CD4-positive, alpha-beta T cell (primary cell): Measurements from ENCODE around the gene DENND6B. TPM values are rescaled to one million over a fixed set of nuclear protein-coding genes. Genes with fewer than 3 reads are reported as not detected.

ENCODE experiments used
- ATAC-seq: fragments of 200-7000 bp; cut with Tn5 transposase; one replicate; pipeline ENCODE4 v1.10.0; 2022; ENCODE audit warnings: mild to moderate bottlenecking; ENCODE audit not compliant: poor library complexity
- CTCF ChIA-PET: fragments of 350-600 bp; sonication (Branson Sonifier 250); formaldehyde crosslinking; loops from one replicate; lab custom pipeline; 2021; ENCODE audit warnings: antibody characterized with exemption, inconsistent platforms; lab: Charles Lee
- POLR2A ChIA-PET: fragments of 350-600 bp; sonication (Branson Sonifier 250); formaldehyde crosslinking; loops from one replicate; lab custom pipeline; 2021; ENCODE audit warnings: antibody characterized with exemption, inconsistent platforms; lab: Charles Lee
- DNase-seq, 14 experiments: peaks; one replicate each; pipeline ENCODE4 v3.0.0-alpha.2; 2013 to 2020; ENCODE audit warnings: mixed read lengths in 2 of 14
- H3K27ac ChIP-seq, 2 donors: one replicate each; pipeline versions ENCODE4 v1.5.1 to v1.7.0; 2013; ENCODE audit warnings: low read length in 2 of 2, low read depth in 1 of 2, mild to moderate bottlenecking in 1 of 2
- H3K27me3 ChIP-seq, 2 experiments: 1 replicate in 1 of 2; 2 replicates in 1 of 2; pipeline versions ENCODE4 v1.6.1 to v1.7.0; 2013; ENCODE audit warnings: low read length in 2 of 2, control low read depth in 1 of 2, mild to moderate bottlenecking in 1 of 2, moderate library complexity in 1 of 2; ENCODE audit not compliant: insufficient read depth in 2 of 2, control insufficient read depth in 1 of 2
- H3K36me3 ChIP-seq: one replicate; pipeline ENCODE4 v1.6.1; 2013; ENCODE audit warnings: low read length, control low read depth; ENCODE audit not compliant: insufficient read depth
- H3K4me1 ChIP-seq: one replicate; pipeline ENCODE4 v1.6.1; 2013; ENCODE audit warnings: low read length, control low read depth; ENCODE audit not compliant: insufficient read depth
- H3K4me3 ChIP-seq: one replicate; pipeline ENCODE4 v1.5.1; 2013; ENCODE audit warnings: mild to moderate bottlenecking, low read length, moderate library complexity
- H3K9me3 ChIP-seq, 2 experiments: 1 replicate in 1 of 2; 2 replicates in 1 of 2; pipeline versions ENCODE4 v1.6.1 to v1.7.0; 2013; ENCODE audit warnings: low read length in 2 of 2, mild to moderate bottlenecking in 2 of 2, control low read depth in 1 of 2, moderate library complexity in 1 of 2; ENCODE audit not compliant: control insufficient read depth in 1 of 2, insufficient read depth in 1 of 2
- H3K27ac Mint-ChIP-seq: one replicate; pipeline ENCODE4 v1.8.0; 2020; ENCODE audit warnings: mixed read lengths
- H3K27me3 Mint-ChIP-seq: one replicate; pipeline ENCODE4 v1.8.0; 2021; ENCODE audit warnings: mixed read lengths
- H3K36me3 Mint-ChIP-seq: one replicate; pipeline ENCODE4 v1.8.0; 2021; ENCODE audit warnings: low read depth, mixed read lengths
- H3K4me1 Mint-ChIP-seq: one replicate; pipeline ENCODE4 v1.8.0; 2021; ENCODE audit warnings: low read depth, mixed read lengths
- H3K4me3 Mint-ChIP-seq: one replicate; pipeline ENCODE4 v1.8.0; 2020; ENCODE audit warnings: mild to moderate bottlenecking, mixed read lengths
- H3K9me3 Mint-ChIP-seq: one replicate; pipeline ENCODE4 v1.8.0; 2020; ENCODE audit warnings: mixed read lengths
- intact Hi-C, 2 experiments: fragments of 100-400 bp; cut with DNase I in 1 of 2; cut with micrococcal nuclease in 1 of 2; formaldehyde crosslinking; loops; one replicate each; pipeline versions ENCODE4 v1.15.1 to v1.9.0; 2023 to 2025; cut with DNase I, micrococcal nuclease
- total RNA-seq, 174 experiments: library from RNA in 2 of 174; stranded (reverse) in 2 of 174; gene quantifications; one replicate each; pipeline ENCODE4 v1.2.3 and lab custom pipeline; 2021 to 2026
- TF ChIP-seq, protein P1 (sequence below): fragments of 200-600 bp; IDR thresholded peaks from one replicate; pipeline ENCODE4 v1.8.0; 2022; ENCODE audit warnings: antibody characterized with exemption, mild to moderate bottlenecking

The DENND6B gene
- total RNA-seq, 2 experiments from 2014 or later, result 1.8 to 1.9 TPM

- CTCF ChIA-PET, result interaction anchor here (0.6 to 2.1 kb wide), 2 partner anchors 72 to 329 kb away, joined by 4 to 6 read pairs; partner anchors contain the start of gene PPP6R2
- Mint-ChIP-seq H3K9me3 (no peaks in the 10 kb centered on the region), H3K27me3 (no peaks in the 10 kb centered on the region), H3K4me3 (peak overlapping the region; percentile 78), H3K27ac (no peak overlapping the region), H3K4me1 (peaks cover 22% of the 10 kb centered on the region), H3K36me3 (no peaks in the 10 kb centered on the region)
- POLR2A ChIA-PET, result no interaction called here
- no peak overlapping the region for H3K27ac ChIP-seq
- TF ChIP-seq, protein P1, sequence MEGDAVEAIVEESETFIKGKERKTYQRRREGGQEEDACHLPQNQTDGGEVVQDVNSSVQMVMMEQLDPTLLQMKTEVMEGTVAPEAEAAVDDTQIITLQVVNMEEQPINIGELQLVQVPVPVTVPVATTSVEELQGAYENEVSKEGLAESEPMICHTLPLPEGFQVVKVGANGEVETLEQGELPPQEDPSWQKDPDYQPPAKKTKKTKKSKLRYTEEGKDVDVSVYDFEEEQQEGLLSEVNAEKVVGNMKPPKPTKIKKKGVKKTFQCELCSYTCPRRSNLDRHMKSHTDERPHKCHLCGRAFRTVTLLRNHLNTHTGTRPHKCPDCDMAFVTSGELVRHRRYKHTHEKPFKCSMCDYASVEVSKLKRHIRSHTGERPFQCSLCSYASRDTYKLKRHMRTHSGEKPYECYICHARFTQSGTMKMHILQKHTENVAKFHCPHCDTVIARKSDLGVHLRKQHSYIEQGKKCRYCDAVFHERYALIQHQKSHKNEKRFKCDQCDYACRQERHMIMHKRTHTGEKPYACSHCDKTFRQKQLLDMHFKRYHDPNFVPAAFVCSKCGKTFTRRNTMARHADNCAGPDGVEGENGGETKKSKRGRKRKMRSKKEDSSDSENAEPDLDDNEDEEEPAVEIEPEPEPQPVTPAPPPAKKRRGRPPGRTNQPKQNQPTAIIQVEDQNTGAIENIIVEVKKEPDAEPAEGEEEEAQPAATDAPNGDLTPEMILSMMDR, result peak; percentile 7
- peaks cover 0 to 11% of the 10 kb centered on the region in 2 experiments for H3K9me3 ChIP-seq
- no peaks in the 10 kb centered on the region for H3K27me3 ChIP-seq
- peak overlapping the region; percentile 52 for H3K4me3 ChIP-seq
- intact Hi-C loops, result loop anchor here (2.0 to 10.0 kb wide), 3 partner anchors 18 to 344 kb away; partner anchors contain the start of gene PPP6R2 (in 1 of the 2)
- peak; percentile 56 for ATAC-seq
- no peaks in the 10 kb centered on the region for H3K36me3 ChIP-seq
- peaks cover 46% of the 10 kb centered on the region for H3K4me1 ChIP-seq
- DNase-seq, result peak; percentile 47 to 84 (median 66)
Observed at GRCh38 chr22:50270666-50271394, 56.0 kb downstream of the DENND6B start.

DNA sequence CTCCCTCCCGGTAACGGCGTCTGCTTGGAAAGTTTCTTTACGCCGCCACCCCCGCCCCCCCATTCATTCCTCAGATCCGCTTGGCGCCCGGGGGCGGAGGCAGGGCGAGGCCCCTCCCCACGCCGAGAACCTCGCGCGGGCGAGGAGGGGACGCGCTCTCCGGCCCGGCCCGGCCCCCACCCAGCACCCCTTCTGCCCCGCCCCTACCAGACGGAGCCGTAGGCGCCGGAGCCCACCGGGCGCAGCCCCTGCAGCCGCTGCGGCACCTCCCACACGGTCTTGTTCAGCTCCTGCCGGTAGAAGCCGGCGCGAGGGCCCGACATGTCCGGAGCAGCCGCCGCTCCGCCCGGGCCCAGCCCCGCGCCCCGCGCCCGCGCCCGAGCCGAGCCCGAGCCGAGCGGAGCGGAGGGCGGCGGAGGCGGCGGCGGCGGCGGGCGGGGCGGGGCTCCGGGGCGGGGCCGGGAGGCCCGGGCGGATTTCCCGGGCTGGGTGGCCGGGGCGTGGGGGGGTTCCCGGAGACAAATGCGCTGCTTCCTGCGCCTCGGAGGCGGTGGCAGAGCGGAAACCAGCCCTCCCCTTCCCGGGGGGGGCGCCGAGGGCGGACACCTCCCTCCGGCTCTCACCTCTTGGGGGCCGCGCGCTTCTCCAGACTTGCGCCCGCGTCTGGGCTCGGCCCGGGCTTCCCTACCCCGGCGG is 56.7 kb downstream of the DENND6B start, which contains the start of gene MAPK11:
MAPK11 (minus strand) TSS at position 411 of the 696 bp plus-strand sequence; CDS start at position 323, 88 bp downstream.
- no peaks in the 10 kb centered on the region for H3K27me3 ChIP-seq
- ATAC-seq (peak; percentile 52), DNase-seq (peak; percentile 46 to 90 (median 70))
- H3K9me3 ChIP-seq, result peaks cover 0 to 10% of the 10 kb centered on the region in 2 experiments
- intact Hi-C loops, result loop anchor here (2.0 to 10.0 kb wide), 3 partner anchors 17 to 345 kb away; partner anchors contain the start of gene PPP6R2 (in 1 of the 2)
- TF ChIP-seq, protein P1, result no peak
- peaks cover 3% of the 10 kb centered on the region for H3K27me3 Mint-ChIP-seq
- peak within 1 kb of the TSS; percentile 52 for H3K4me3 ChIP-seq
- ChIA-PET POLR2A (interaction anchor here (0.6 to 1.6 kb wide), 2 partner anchors 19 to 350 kb away, joined by 3 to 5 read pairs; partner anchors contain the start of gene HDAC10), CTCF (interaction anchor here (2.1 kb wide), 1 partner anchor 72 kb away, joined by 6 read pairs; the partner anchor contains the start of gene PPP6R2)
- H3K36me3 ChIP-seq, result no peaks in the 10 kb centered on the region
- H3K4me1 Mint-ChIP-seq, result peaks cover 22% of the 10 kb centered on the region
- H3K4me3 Mint-ChIP-seq, result peak within 1 kb of the TSS; percentile 78
- no peaks in the 10 kb centered on the region for H3K36me3 Mint-ChIP-seq
- peaks cover 46% of the 10 kb centered on the region for H3K4me1 ChIP-seq
- H3K27ac ChIP-seq, result no peak within 1 kb of the TSS
- H3K27ac Mint-ChIP-seq, result no peak within 1 kb of the TSS
- no peaks in the 10 kb centered on the region for H3K9me3 Mint-ChIP-seq

DNA sequence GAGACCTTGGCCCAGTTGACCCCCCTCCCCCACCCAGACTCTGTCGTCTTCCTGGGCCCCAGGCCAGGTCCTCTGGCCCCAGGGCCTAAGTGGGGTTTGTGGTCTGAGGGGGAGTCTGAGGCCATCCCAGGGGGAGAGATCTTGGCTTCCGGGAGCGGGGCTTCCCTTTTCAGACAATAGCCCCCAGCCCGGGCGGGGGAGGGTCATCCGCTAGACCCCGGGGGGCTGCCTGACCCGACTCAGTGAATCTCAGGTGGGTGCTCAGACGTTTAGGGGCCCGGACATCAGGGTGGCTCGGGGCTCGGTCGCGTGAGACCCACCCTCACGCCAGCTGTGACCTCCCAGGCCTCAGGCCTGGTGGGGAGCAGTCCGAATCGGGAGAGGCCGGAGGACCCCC is 57.2 kb downstream of the DENND6B start:
- peak overlapping the region; percentile 52 for H3K4me3 ChIP-seq
- ChIA-PET CTCF (no interaction called here), POLR2A (interaction anchor here (0.6 to 1.6 kb wide), 2 partner anchors 18 to 351 kb away, joined by 3 to 5 read pairs; partner anchors contain the start of gene HDAC10)
- Mint-ChIP-seq H3K36me3 (no peaks in the 10 kb centered on the region), H3K27ac (no peak overlapping the region), H3K4me3 (peak overlapping the region; percentile 75), H3K4me1 (peaks cover 22% of the 10 kb centered on the region), H3K27me3 (peaks cover 6% of the 10 kb centered on the region), H3K9me3 (no peaks in the 10 kb centered on the region)
- H3K4me1 ChIP-seq, result peaks cover 46% of the 10 kb centered on the region
- intact Hi-C loops, result no loop called here
- no peaks in the 10 kb centered on the region for H3K36me3 ChIP-seq
- no peak overlapping the region for H3K27ac ChIP-seq
- peaks cover 0 to 10% of the 10 kb centered on the region in 2 experiments for H3K9me3 ChIP-seq
- no peak for DNase-seq
- TF ChIP-seq, protein P1, result no peak
- no peak for ATAC-seq
- H3K27me3 ChIP-seq, result no peaks in the 10 kb centered on the region
